G401.6 (cell line): ENCODE results near the gene SF3A2.

Experiments used
- FAIRE-seq: peaks from 2 replicates; lab custom pipeline; 2012; peaks lifted over from hg19 to GRCh38; lab: Jason Lieb, UNC

SF3A2 gene

GRCh38 chr19:2291185-2291751 is 54.6 kb downstream of the SF3A2 start:
- FAIRE-seq = no peak

GRCh38 chr19:2294687-2295335 is 58.2 kb downstream of the SF3A2 start:
- FAIRE-seq = no peak

GRCh38 chr19:2296141-2296540 is 59.5 kb downstream of the SF3A2 start:
- no peak for FAIRE-seq
